SK-N-SH treated with all-trans-retinoic acid at 6 μM for 48 hours (cell line): Measurements from ENCODE around the gene NUMBL.

Experiments used
- ARNTL ChIP-seq: fragments of 450-650 bp; formaldehyde crosslinking; IDR thresholded peaks from 2 replicates; pipeline ENCODE4 v1.5.0; 2020; ENCODE audit warnings: low read depth, mild to moderate bottlenecking, moderate library complexity, borderline replicate concordance
- CREB5 ChIP-seq: fragments of 250-450 bp; sonication (Bioruptor Pico); IDR thresholded peaks from 2 replicates; pipeline ENCODE4 v1.5.1; 2020; ENCODE audit warnings: low read depth, mild to moderate bottlenecking, moderate library complexity
- ESRRG ChIP-seq: fragments of 250-450 bp; sonication (Bioruptor Pico); IDR thresholded peaks from 2 replicates; pipeline ENCODE4 v1.6.1; 2021; ENCODE audit warnings: mild to moderate bottlenecking
- OSR1 ChIP-seq: fragments of 250-450 bp; sonication (Bioruptor Pico); IDR thresholded peaks from 2 replicates; pipeline ENCODE4 v1.8.0; 2022; ENCODE audit warnings: moderate library complexity, mild to moderate bottlenecking, inconsistent platforms
- PPARA ChIP-seq: fragments of 250-450 bp; sonication (Bioruptor Pico); IDR thresholded peaks from 2 replicates; pipeline ENCODE4 v1.5.0; 2020; ENCODE audit warnings: mild to moderate bottlenecking, borderline replicate concordance
- RARB ChIP-seq: fragments of 250-450 bp; sonication (Bioruptor Pico); IDR thresholded peaks from 2 replicates; pipeline ENCODE4 v1.8.0; 2021; ENCODE audit warnings: mild to moderate bottlenecking, moderate library complexity
- TCF4 ChIP-seq: fragments of 250-450 bp; sonication (Bioruptor Pico); IDR thresholded peaks from 2 replicates; pipeline ENCODE4 v1.8.0; 2021; ENCODE audit warnings: mild to moderate bottlenecking, moderate library complexity, borderline replicate concordance
- ZC3H10 ChIP-seq: fragments of 250-450 bp; sonication (Bioruptor Pico); IDR thresholded peaks from 2 replicates; pipeline ENCODE4 v1.5.1; 2021; ENCODE audit warnings: mild to moderate bottlenecking, moderate library complexity
- ZFP30 ChIP-seq: fragments of 450-650 bp; formaldehyde crosslinking; IDR thresholded peaks from 2 replicates; pipeline ENCODE4 v1.5.0; 2022; ENCODE audit warnings: mild to moderate bottlenecking, moderate library complexity
- ZNF70 ChIP-seq: fragments of 450-650 bp; formaldehyde crosslinking; IDR thresholded peaks from 2 replicates; pipeline ENCODE4 v1.5.0; 2020; ENCODE audit warnings: mild to moderate bottlenecking, moderate library complexity
- TF ChIP-seq, protein P1 (sequence below): fragments of 250-450 bp; sonication (Bioruptor Pico); IDR thresholded peaks from 2 replicates; pipeline ENCODE4 v1.8.0; 2020; ENCODE audit warnings: mild to moderate bottlenecking, moderate library complexity, borderline replicate concordance
- TF ChIP-seq, protein P2 (sequence below): fragments of 250-450 bp; sonication (Bioruptor Pico); IDR thresholded peaks from 2 replicates; pipeline ENCODE4 v1.5.0; 2020; ENCODE audit warnings: mild to moderate bottlenecking, moderate library complexity

GRCh38 chr19:40674291-40674690 is 16.2 kb downstream of the NUMBL start:
- TF ChIP-seq ZC3H10 (CRISPR knock-in tag) = no peak
- TF ChIP-seq ZNF70 = no peak
- no peak for TF ChIP-seq ESRRG (CRISPR knock-in tag)
- no peak for TF ChIP-seq CREB5 (CRISPR knock-in tag)
- no peak for TF ChIP-seq ARNTL (CRISPR knock-in tag)
- TF ChIP-seq RARB (CRISPR knock-in tag) = no peak
- TF ChIP-seq, protein P1, sequence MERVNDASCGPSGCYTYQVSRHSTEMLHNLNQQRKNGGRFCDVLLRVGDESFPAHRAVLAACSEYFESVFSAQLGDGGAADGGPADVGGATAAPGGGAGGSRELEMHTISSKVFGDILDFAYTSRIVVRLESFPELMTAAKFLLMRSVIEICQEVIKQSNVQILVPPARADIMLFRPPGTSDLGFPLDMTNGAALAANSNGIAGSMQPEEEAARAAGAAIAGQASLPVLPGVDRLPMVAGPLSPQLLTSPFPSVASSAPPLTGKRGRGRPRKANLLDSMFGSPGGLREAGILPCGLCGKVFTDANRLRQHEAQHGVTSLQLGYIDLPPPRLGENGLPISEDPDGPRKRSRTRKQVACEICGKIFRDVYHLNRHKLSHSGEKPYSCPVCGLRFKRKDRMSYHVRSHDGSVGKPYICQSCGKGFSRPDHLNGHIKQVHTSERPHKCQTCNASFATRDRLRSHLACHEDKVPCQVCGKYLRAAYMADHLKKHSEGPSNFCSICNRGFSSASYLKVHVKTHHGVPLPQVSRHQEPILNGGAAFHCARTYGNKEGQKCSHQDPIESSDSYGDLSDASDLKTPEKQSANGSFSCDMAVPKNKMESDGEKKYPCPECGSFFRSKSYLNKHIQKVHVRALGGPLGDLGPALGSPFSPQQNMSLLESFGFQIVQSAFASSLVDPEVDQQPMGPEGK (CRISPR knock-in tag) = no peak
- TF ChIP-seq ZFP30 (CRISPR knock-in tag) = no peak
- TF ChIP-seq PPARA = no peak
- TF ChIP-seq, protein P2, sequence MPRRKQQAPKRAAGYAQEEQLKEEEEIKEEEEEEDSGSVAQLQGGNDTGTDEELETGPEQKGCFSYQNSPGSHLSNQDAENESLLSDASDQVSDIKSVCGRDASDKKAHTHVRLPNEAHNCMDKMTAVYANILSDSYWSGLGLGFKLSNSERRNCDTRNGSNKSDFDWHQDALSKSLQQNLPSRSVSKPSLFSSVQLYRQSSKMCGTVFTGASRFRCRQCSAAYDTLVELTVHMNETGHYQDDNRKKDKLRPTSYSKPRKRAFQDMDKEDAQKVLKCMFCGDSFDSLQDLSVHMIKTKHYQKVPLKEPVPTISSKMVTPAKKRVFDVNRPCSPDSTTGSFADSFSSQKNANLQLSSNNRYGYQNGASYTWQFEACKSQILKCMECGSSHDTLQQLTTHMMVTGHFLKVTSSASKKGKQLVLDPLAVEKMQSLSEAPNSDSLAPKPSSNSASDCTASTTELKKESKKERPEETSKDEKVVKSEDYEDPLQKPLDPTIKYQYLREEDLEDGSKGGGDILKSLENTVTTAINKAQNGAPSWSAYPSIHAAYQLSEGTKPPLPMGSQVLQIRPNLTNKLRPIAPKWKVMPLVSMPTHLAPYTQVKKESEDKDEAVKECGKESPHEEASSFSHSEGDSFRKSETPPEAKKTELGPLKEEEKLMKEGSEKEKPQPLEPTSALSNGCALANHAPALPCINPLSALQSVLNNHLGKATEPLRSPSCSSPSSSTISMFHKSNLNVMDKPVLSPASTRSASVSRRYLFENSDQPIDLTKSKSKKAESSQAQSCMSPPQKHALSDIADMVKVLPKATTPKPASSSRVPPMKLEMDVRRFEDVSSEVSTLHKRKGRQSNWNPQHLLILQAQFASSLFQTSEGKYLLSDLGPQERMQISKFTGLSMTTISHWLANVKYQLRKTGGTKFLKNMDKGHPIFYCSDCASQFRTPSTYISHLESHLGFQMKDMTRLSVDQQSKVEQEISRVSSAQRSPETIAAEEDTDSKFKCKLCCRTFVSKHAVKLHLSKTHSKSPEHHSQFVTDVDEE (CRISPR knock-in tag) = no peak
- no peak for TF ChIP-seq TCF4 (CRISPR knock-in tag)
- no peak for TF ChIP-seq OSR1 (CRISPR knock-in tag)
